Measurements from ENCODE around the gene RTN4IP1. TPM values are rescaled to one million over a fixed set of nuclear protein-coding genes. Genes with fewer than 3 reads are reported as not detected.
"Not testable (repeated sequence)": the region's sequence is repeated elsewhere in the genome, so short reads cannot be mapped to it uniquely, and the experiment has no call there.

Gene RTN4IP1
- total RNA-seq, 1 donor from 2014 or later, result 3.3 TPM

GRCh38 chr6:106563614-106564013, 65.7 kb downstream of the RTN4IP1 start:
- Mint-ChIP-seq H3K27ac (ENCODE audit: unreplicated experiment) (no peak overlapping the region), H3K4me1 (ENCODE audit: unreplicated experiment) (peaks cover 5% of the 10 kb centered on the region), H3K27me3 (ENCODE audit: unreplicated experiment) (no peaks in the 10 kb centered on the region), H3K4me3 (ENCODE audit: unreplicated experiment) (no peak overlapping the region), H3K9me3 (ENCODE audit: unreplicated experiment) (no peaks in the 10 kb centered on the region), H3K36me3 (ENCODE audit: low read depth, unreplicated experiment) (no peaks in the 10 kb centered on the region)
- no peak for DNase-seq (ENCODE audit: low spot score)
- TF ChIP-seq CTCF (IDR thresholded peaks at IDR 0.05; ENCODE audit: unreplicated experiment), result no peak

- Mint-ChIP-seq H3K27ac (ENCODE audit: unreplicated experiment) (no peak overlapping the region), H3K4me1 (ENCODE audit: unreplicated experiment) (peaks cover 5% of the 10 kb centered on the region), H3K27me3 (ENCODE audit: unreplicated experiment) (no peaks in the 10 kb centered on the region), H3K9me3 (ENCODE audit: unreplicated experiment) (no peaks in the 10 kb centered on the region), H3K4me3 (ENCODE audit: unreplicated experiment) (no peak overlapping the region), H3K36me3 (ENCODE audit: low read depth, unreplicated experiment) (no peaks in the 10 kb centered on the region)
- no peak for TF ChIP-seq CTCF (IDR thresholded peaks at IDR 0.05; ENCODE audit: unreplicated experiment)
- DNase-seq (ENCODE audit: low spot score), result no peak
These were observed 67.5 kb downstream of the RTN4IP1 start for GRCh38 chr6:106561686-106562405.

GRCh38 chr6:106560996-106561685, 68.2 kb downstream of the RTN4IP1 start:
- Mint-ChIP-seq H3K4me1 (ENCODE audit: unreplicated experiment) (peaks cover 5% of the 10 kb centered on the region), H3K9me3 (ENCODE audit: unreplicated experiment) (no peaks in the 10 kb centered on the region), H3K4me3 (ENCODE audit: unreplicated experiment) (no peak overlapping the region), H3K27me3 (ENCODE audit: unreplicated experiment) (no peaks in the 10 kb centered on the region), H3K36me3 (ENCODE audit: low read depth, unreplicated experiment) (no peaks in the 10 kb centered on the region), H3K27ac (ENCODE audit: unreplicated experiment) (no peak overlapping the region)
- TF ChIP-seq CTCF (IDR thresholded peaks at IDR 0.05; ENCODE audit: unreplicated experiment), result no peak
- DNase-seq (ENCODE audit: low spot score), result no peak

- H3K4me3 Mint-ChIP-seq (ENCODE audit: unreplicated experiment); H3K36me3 Mint-ChIP-seq (ENCODE audit: low read depth, unreplicated experiment); H3K9me3 Mint-ChIP-seq (ENCODE audit: unreplicated experiment); H3K27ac Mint-ChIP-seq (ENCODE audit: unreplicated experiment); DNase-seq (ENCODE audit: low spot score); H3K4me1 Mint-ChIP-seq (ENCODE audit: unreplicated experiment); H3K27me3 Mint-ChIP-seq (ENCODE audit: unreplicated experiment): not testable (repeated sequence)
These were observed 69.6 kb downstream of the RTN4IP1 start for GRCh38 chr6:106559659-106560058.

GRCh38 chr6:106558364-106558763, 70.9 kb downstream of the RTN4IP1 start:
- Mint-ChIP-seq H3K4me3 (ENCODE audit: unreplicated experiment) (no peak overlapping the region), H3K27ac (ENCODE audit: unreplicated experiment) (no peak overlapping the region), H3K27me3 (ENCODE audit: unreplicated experiment) (no peaks in the 10 kb centered on the region), H3K4me1 (ENCODE audit: unreplicated experiment) (peaks cover 6% of the 10 kb centered on the region), H3K36me3 (ENCODE audit: low read depth, unreplicated experiment) (no peaks in the 10 kb centered on the region), H3K9me3 (ENCODE audit: unreplicated experiment) (no peaks in the 10 kb centered on the region)
- TF ChIP-seq CTCF (IDR thresholded peaks at IDR 0.05; ENCODE audit: unreplicated experiment), result no peak
- DNase-seq (ENCODE audit: low spot score), result no peak

All from endothelial cell (in vitro differentiated cells).